GM21381 (cell line): ENCODE measurements around the gene PDLIM1.
"Not testable (repeated sequence)": the region's sequence is repeated elsewhere in the genome, so short reads cannot be mapped to it uniquely, and the experiment has no call there.

Source experiments
- ATAC-seq: cut with Tn5 transposase; IDR thresholded peaks from one replicate; pipeline ENCODE4 v1.9.1; 2021; ENCODE audit warnings: mild to moderate bottlenecking, moderate library complexity; ENCODE audit not compliant: unreplicated experiment

Gene PDLIM1

GRCh38 chr10:95214793-95215192 lies 76.0 kb downstream of the PDLIM1 start:
- no peak for ATAC-seq

- no peak for ATAC-seq
Measured at GRCh38 chr10:95214369-95214768, 76.4 kb downstream of the PDLIM1 start.

GRCh38 chr10:95211606-95212279 lies 79.1 kb downstream of the PDLIM1 start:
- no peak for ATAC-seq

- ATAC-seq = no peak
Measured at GRCh38 chr10:95209509-95210127, 81.2 kb downstream of the PDLIM1 start.

- no peak for ATAC-seq
Measured at GRCh38 chr10:95208702-95209391, 82.0 kb downstream of the PDLIM1 start.

- not testable (repeated sequence) for ATAC-seq
Measured at GRCh38 chr10:95202865-95203264, 87.9 kb downstream of the PDLIM1 start.

- ATAC-seq = no peak
Measured at GRCh38 chr10:95201736-95202135, 89.1 kb downstream of the PDLIM1 start.

GRCh38 chr10:95196046-95196445 lies 94.8 kb downstream of the PDLIM1 start:
- no peak for ATAC-seq

GRCh38 chr10:95193944-95194343 lies 96.9 kb downstream of the PDLIM1 start, which contains the start of gene ACSM6:
Gene ACSM6 (plus strand): TSS chr10:95194238. CDS start chr10:95194486, 248 bp downstream.
- ATAC-seq = no peak

- no peak for ATAC-seq
Measured at GRCh38 chr10:95188593-95188992, 102.2 kb downstream of the PDLIM1 start.

GRCh38 chr10:95187617-95188016 lies 103.2 kb downstream of the PDLIM1 start:
- ATAC-seq = no peak
